Activated naive CD4-positive, alpha-beta T cell treated with anti-CD3 and anti-CD28 coated beads, Interleukin-2, amount 50 U/mL, for 16 hours (primary cell): ENCODE measurements around the gene FMNL3.
"Not testable (repeated sequence)": the region's sequence is repeated elsewhere in the genome, so short reads cannot be mapped to it uniquely, and the experiment has no call there.

ENCODE experiments used
- DNase-seq: peaks from one replicate; pipeline ENCODE4 v3.0.0-alpha.2; 2020

The FMNL3 gene, protein sequence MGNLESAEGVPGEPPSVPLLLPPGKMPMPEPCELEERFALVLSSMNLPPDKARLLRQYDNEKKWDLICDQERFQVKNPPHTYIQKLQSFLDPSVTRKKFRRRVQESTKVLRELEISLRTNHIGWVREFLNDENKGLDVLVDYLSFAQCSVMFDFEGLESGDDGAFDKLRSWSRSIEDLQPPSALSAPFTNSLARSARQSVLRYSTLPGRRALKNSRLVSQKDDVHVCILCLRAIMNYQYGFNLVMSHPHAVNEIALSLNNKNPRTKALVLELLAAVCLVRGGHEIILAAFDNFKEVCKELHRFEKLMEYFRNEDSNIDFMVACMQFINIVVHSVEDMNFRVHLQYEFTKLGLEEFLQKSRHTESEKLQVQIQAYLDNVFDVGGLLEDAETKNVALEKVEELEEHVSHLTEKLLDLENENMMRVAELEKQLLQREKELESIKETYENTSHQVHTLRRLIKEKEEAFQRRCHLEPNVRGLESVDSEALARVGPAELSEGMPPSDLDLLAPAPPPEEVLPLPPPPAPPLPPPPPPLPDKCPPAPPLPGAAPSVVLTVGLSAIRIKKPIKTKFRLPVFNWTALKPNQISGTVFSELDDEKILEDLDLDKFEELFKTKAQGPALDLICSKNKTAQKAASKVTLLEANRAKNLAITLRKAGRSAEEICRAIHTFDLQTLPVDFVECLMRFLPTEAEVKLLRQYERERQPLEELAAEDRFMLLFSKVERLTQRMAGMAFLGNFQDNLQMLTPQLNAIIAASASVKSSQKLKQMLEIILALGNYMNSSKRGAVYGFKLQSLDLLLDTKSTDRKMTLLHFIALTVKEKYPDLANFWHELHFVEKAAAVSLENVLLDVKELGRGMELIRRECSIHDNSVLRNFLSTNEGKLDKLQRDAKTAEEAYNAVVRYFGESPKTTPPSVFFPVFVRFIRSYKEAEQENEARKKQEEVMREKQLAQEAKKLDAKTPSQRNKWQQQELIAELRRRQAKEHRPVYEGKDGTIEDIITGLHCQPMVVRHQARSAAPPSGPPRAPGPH

DNA sequence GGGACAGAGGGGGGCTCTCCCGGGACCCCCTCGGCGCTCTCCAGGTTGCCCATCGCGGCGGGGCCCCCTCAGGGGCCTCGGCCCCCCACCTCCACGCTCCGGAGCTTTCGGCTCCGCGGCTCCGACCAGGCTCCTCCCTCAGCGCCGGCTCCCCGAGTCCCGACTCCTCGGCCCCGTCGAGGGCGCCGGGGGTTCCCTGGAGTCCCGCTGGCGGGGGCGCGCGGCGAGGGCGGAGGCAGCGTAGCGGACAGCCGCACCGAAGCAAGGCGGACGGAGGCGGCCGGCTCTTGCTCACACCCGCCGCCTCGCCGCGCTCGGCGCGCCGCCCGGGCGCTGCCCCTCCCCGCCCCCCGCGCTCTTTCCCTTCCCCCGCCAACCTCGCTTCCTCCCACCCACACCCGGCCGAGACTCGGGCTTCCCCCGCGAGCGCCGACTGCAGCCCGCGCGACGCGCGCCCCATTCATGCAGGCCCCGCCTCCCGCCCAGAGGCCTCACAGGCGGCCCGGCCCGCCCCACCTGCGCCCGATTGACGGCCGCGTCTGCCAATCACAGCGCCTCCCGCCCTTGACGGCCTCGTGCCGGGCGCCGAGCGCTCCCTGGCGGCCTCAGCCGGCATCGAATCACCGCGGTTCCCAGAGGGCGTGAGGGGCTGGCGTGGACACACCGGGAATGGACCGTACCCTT, at the start of gene FMNL3:
Gene FMNL3 (minus strand): TSS at position 278 of the 684 bp plus-strand sequence. CDS start 225 bp downstream, at position 53.
- peak; percentile 99 for DNase-seq

DNA sequence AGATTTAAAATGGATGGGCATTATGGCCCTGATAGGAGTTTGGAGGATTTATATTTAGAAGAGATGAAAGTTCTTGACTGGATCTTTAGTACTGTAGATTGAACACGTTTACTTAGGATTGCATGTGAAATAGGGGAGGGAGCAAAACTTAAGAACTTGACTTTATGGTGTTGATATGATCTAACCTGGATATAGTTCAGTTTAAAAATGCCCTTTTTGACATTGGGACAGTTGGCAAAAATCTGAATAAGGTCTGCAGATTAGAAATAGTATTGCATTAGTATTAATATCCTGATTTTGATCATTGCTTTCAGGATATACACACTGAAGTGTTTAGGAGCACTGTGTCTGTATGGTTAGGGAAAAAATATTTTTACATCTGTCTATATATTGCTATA, 43.8 kb upstream of the FMNL3 start:
- no peak for DNase-seq

DNA sequence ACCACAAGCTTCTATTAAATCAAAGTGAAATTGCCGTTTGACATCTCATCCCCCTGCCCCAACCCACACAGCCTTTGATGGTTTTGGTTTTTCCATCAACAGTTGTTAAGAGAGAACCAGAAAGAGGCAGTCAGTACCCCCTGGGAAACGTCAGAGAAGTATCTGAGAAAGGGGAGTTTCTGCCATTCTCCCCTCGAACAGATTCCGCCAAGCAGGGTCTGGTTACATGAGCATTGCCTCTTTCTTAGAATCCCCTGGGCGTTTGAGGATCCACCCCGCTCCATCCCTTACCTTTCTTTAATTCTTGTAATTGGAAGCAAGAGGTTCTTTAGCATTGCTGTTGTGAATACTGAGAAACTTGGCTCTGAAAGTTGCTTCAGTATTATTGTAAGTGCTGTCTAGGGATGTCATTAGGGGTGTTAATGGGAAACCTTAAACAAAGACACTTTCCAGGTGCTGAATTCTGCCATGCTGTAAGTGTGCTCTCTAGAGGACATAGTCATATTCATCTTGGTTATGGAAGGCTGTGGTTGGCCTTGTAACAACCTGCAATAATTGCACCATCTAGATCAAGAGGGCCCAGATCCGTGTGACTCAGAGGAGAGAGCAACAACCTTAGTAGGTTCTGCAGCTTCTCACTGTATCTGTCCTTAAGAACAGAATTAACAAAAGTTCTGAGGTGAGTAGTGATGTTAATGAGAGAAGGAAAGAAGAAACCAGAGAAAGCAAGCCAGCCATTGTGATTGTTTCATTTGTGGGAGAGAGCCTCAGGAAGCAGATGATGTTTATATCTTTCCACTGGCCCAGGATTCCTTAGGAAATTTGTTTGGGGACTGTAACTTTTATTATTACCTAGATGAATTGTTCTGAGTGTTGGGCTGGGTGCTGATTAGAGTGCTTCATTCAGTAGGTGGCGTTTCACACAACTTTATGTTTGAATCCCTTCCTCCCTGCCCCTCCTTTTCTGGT, 43.1 kb upstream of the FMNL3 start:
- DNase-seq = peak; percentile 63

DNA sequence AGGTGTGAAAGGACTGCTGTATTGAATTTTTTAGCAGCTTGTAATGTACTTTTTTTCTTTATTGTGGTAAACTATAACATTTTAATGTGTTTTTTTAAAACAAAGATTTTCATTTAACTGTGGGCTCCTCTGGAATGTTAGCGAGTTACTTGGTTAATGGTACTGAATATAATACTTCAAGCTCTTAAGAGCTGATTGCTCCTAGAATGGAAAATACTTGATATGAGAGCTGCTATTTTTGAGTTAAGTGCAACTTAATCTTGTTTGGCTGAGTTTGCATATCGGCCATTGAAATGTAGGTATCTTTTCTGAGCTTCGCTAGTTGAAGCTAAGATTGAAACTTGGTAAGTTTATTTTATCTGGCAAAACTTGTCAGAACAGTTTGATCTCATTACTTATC, 41.6 kb upstream of the FMNL3 start:
- no peak for DNase-seq

DNA sequence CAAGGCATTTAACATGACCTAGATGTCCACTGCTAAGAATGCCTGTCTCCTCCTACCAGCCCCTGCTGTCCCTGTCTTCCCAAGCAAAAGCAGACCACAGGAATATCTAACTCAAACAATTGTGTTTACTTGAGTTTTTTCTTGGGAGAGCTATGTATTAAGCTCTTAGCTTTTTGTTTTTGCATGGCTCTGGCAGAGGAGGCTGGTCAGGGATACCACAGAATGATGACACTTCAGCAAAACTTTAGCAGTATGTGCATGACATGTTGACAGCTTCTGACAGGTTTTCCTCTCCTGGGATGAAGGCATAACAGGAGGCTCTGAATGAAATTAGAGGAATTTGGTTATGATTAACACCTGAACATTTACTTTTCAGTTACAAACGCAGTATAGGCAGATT, 41.1 kb upstream of the FMNL3 start:
- no peak for DNase-seq

DNA sequence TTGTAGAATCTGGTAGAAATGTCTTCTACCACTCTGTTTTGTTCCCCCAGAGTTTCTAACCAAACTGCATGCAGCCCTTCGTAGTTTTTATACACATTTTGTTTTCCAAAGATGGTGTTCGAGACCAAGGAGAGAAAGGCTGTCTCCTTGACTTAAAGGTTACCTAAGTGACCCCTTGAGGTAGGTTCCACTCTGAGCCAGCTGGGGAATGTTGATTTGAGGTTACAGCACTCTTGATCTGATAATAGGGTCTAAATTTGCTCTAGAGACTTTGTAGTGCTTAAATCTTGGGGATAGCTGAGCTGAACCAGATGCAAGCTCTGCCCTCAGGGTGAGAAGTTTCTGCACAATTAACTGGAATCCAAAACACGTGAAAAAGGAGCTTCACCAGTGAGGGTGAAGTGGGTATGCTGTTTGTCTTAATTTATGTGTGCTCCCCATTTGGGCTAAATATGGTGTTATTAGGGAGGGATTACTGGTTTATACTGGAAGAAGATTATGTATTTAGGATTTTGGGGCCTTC, 37.2 kb upstream of the FMNL3 start:
- no peak for DNase-seq

DNA sequence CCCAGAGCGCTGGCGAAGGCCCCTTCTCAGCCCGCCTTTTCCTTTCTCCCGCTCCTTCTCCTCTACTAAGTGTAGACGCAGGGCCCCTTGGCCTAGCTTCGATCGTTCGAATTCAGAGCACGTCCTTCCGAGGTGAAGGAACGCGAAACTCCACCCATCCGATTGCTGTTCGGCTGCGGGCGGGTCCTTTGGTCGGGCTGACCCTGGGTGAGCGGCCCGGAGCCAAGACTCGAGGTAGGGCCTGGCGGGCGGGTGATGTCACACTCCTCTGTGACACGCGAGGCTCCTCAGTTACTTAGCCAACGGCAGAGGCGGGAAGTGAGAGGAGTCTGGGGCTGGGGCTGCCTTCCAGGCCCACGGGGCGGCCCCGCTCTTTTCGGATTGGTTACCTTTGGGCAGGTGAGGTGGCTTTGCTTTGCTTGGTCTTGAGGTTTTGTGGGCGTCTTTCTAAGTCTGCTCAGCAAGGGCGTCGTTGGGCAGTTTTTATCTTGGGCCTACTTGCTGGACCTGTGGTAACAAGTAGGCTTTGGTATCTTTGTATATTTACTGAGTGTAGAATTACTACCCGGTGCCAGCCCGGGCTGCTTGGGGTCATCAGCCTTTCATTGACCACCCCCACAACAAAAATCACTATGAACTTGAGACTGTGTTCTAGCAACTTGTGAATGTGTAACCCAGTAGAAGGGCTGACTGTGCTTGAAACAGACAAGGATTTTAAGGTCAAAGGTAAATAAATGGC, 34.8 kb upstream of the FMNL3 start:
- peak; percentile 89 for DNase-seq

DNA sequence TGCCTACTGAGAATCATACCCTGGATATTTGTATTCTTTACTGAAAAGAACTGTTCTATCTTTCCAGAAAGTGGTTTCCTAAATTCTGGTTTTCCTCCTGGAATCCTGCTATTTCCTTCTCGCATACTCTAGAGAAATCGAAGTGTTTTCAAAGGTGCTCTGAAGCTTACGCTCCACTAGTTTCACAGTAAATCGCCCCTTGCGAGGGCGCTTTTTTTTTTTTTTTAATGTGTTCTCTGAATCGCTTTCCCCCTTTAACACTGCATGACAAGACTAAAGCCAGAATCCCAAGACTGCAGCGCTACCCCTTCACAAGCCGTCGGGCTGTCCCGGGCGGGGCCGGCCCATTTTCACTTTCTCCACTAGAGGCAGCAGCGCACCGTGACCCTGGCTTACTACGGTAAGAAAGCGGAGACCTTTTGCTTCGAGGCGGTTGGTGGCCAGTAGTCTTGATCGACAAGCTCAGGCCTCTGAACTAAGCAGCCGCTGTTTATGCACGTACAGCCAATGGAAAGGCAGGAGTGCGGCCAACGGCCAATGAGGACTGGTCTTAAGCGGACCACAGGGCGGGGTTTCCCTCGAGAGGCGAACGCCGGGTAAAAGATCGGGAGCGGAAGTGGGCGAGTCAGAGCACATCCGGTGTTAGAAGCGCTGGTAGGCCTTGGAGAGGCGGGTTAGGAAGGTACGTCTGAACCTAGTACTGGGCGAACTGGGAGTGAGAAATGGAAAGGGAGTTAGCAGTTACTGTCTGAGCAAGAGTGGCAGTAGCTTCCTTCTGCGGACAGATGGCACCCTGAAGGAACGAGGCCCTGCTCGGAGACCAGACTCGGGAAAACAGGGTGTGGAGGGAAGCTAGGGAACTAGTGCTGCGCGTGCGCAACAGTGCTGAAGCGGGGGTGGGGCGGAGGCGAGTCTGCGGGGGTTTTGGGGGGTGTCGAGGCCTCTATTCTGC, 34.0 kb upstream of the FMNL3 start, which contains the start of gene TMBIM6:
Gene TMBIM6 (plus strand): TSS at position 628 of the 952 bp plus-strand sequence. CDS start 10,937 bp downstream, outside the sequence.
- DNase-seq = peak; percentile 99

DNA sequence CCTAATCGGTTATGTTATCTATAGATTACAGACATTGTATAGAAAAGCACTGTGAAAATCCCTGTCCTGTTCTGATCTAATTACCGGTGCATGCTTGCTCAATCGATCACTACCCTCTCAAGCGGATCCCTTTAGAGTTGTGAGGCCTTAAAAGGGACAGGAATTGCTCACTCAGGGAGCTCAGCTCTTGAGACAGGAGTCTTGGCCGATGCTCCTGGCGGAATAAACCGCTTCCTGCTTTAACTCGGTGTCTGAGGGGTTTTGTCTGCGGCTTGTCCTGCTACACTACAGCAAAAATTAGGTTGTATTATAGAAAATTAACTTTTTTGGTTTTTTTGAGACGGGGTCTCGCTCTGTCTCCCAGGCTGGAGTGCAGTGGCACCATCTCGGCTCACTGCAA, 33.1 kb upstream of the FMNL3 start:
- not testable (repeated sequence) for DNase-seq

DNA sequence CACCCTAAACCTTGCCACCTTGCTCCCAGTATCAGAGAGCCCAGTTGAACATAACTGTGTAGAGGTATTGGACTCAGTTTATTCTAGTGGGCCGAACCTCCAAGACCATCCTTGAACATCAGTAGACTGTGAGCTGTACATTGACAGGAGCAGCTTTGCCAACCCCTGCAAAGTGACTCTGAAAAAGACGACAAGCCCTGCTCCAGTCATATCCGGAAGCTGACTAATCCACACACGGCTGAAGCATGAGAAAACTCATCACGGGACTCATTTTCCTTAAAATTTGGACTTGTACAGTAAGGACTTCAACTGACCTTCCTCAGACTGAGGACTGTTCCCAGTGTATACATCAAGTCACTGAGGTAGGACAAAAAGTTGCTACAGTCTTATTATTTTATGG, 31.5 kb upstream of the FMNL3 start:
- DNase-seq = not testable (repeated sequence)

DNA sequence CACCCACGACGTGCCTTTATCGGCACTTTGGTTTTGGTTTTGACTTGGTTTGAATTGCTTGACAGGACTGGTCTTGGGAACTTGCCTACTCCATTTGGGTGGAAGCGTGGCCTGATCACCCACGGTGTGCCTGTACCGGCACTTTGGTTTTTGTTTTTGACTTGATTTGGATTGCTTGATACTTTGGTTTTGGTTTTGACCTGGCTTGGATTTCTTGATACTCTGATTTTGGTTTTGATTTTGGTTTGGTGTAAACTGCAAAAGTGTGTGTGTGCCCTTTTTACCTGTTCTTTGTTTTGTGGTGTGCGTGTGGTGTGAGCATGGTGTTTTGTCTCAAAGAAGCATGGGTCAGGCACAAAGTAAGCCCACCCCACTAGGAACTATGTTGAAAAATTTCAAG, 27.7 kb upstream of the FMNL3 start:
- not testable (repeated sequence) for DNase-seq

DNA sequence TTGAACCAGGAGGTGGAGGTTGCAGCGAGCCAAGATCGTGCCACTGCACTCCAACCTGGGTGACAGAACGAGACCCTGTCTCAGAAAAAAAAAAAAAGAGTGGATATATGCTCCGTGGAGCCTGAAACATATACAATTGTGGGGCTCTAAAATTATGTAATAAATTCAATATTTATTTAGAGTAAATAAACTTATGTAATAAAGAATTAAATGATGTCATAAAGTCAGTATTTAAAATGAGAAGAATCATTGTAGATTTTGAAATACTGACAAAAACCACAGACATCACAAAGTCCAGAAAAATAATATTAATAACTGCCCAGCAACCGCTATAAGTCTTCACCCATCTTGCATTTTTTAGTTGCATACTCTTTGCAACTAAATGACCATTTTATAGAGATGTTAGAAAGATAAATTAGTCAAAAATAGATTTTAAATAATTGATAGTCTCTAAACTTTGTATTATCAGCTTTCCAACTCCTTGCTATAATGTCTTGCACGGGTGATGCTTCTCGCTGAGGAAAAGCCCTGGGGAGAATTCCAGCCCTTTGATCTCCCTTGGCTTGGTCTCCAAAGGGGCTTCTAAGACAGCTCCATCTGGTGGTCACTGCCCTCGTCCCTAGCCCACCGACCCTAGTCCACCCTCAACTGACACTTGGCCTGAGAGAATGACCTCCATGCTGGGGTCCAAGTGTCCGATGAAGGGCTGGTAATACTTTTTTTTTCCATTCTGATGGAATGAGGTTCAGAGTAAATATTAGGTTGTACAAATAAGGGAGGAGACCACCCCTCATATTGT, 26.2 kb upstream of the FMNL3 start:
- no peak for DNase-seq

DNA sequence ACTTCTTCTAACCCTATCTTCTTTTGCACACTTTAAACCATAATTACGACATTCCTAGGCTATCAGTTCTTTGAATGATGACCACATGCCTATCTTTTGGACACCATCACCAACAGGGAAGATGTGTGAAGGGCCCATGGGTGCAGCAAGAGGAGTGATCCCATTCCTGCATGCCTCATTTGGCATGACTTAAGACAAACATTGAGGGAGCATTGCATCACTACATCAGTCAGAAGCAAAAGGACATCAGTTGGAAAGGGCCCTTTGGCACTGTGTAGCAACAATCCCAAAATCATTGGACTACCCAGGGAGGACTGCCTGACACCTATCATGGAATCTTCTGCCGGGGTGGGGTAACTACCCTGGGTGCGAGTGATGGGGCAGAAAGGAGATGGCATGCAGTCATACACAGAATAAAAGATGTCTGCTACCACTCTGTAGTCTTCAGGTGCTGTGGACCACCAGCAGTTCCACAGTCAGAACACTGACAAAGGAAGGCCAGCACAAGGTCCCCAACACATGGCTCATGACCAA, 23.4 kb upstream of the FMNL3 start:
- DNase-seq = no peak

DNA sequence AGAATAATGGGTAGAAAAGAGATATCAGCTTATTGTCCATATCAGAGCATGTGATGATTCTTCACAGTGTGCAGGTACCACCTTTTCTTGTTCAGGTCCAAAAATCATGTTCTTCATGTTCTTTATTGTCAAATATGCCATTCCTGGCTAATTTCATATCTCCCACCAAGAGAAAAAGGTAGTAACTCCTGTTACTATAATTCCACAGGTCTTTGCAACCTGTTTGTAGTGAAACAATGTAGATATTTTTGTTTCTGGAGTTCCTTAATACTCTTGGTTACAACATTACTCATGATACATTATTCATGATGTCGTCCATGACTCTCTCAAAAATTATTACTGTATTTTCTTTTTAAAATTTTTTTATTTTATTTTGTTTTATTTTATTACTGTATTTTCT, 22.8 kb upstream of the FMNL3 start:
- DNase-seq = no peak

DNA sequence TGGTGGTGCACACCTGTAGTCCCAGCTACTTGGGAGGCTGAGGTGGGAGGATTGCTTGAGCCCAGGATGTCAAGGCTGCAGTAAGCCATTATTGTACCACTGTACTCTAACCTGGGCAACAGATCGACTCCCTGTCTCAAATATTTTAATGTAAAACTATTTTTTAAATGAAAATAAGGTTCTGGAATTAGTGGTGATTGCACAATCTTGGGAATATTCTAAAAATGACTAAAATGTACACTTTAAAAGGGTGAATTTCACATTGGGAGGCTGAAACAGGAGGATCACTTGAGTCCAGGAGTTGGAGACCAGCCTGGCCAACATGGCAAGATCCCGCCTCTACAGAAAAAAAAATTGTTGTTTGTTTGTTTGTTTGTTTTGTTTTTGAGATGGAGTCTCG, 21.2 kb upstream of the FMNL3 start:
- no peak for DNase-seq

DNA sequence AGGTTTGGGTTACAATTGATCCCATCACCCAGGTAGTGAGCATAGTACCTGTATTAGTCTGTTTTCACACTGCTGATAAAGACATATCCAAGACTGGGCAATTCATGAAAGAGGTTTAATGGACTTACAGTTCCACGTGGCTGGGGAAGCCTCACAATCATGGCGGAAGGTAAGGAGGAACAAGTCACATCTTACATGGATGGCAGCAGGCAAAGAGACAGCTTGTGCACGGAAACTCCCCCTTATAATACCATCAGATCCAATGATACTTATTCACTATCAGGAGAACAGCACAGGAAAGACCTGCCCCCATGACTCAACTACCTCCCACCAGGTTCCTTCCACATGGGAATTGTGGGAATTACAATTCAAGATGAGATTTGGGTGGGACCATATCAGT, 14.2 kb upstream of the FMNL3 start:
- DNase-seq = not testable (repeated sequence)

DNA sequence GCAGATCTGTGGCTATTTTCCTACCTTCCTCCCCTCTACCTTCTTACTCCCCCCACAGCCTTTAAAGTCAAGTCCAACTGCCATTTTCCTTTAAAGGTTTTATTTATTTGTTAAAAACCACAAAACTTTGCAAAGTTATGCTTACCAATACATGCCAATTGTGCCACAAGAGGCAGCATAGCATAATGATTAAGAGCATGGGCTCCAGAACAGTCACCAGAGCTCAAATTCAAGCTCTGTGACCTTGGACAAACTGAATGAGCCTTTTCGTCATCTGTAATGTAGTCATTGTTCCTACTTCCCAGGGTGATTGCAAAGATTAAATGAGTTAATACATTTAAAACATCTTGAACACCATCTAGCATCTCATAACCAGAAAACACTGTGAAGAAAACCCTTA, 13.0 kb upstream of the FMNL3 start:
- DNase-seq = no peak

DNA sequence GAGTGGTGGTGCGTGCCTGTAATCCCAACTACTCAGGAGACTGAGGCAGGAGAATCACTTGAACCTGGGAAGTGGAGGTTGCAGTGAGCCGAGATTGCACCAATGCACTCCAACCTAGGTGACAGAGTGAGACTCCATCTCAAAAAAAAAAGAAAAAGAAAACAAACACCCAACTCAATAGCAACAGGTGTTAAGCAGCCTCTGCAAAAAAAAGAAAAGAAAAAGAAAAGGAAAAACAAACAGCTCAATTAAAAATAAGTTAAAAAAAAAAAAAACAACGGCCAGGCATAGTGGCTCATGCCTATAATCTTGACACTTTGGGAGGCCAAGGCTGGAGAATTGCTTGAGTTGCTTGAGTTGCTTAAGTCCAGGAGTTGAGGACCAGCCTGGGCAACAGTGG, 10.6 kb upstream of the FMNL3 start:
- not testable (repeated sequence) for DNase-seq
